Left colon (tissue), 2 donors: ENCODE measurements around the gene LENEP. TPM values are rescaled to one million over a fixed set of nuclear protein-coding genes. Genes with fewer than 3 reads are reported as not detected.
A peak's percentile ranks its signal among the peaks of the same experiment; 100 is the strongest.

Source experiments
- ATAC-seq: fragments of 200-7000 bp; cut with Tn5 transposase; one replicate; pipeline ENCODE4 v1.9.1; 2020; ENCODE audit warnings: mild to moderate bottlenecking, moderate library complexity
- DNase-seq, 2 donors: peaks; one replicate each; pipeline ENCODE4 v3.0.0-alpha.2; 2020
- intact Hi-C, 2 donors: fragments of 100-400 bp; cut with DNase I in 1 of 2; cut with micrococcal nuclease in 1 of 2; formaldehyde crosslinking; loops; one replicate each; pipeline versions ENCODE4 v1.11.2 to v1.14.0; 2022; cut with DNase I, micrococcal nuclease
- total RNA-seq, 2 donors: library from RNA; stranded (reverse); fragmentation: NEBNext Ultra II Directional; extraction: Animal tissue kit (Norgen Biotek cat#: 25700); gene quantifications; one replicate each; pipeline ENCODE4 v1.2.1, GENCODE V29; 2021
- donor health status: DM: no; HTN: no; CAD: no.
- donor health status: DM: yes; HTN: yes; CAD: no.

Gene LENEP
- total RNA-seq, 2 donors from 2014 or later = 0.52 TPM; not detected in 1

- intact Hi-C loops = loop anchor here in 1 of 2 donors (10.0 kb wide), 1 partner anchor 51 kb away; the partner anchor contains the start of gene PYGO2
- ATAC-seq (no peak), DNase-seq (peak in 1 of 2 donors; percentile 34)
Observed at GRCh38 chr1:155015527-155016230, 22.3 kb downstream of the LENEP start.

- DNase-seq (peak; percentile 55 to 59), ATAC-seq (no peak)
- intact Hi-C loops = loop anchor here in 1 of 2 donors (10.0 kb wide), 1 partner anchor 52 kb away; the partner anchor contains the start of gene PYGO2
Observed at GRCh38 chr1:155016231-155016831, 22.9 kb downstream of the LENEP start.

- DNase-seq (peak; percentile 94 to 96), ATAC-seq (peak; percentile 81)
- intact Hi-C loops = loop anchor here in 1 of 2 donors (10.0 kb wide), 1 partner anchor 52 kb away; the partner anchor contains the start of gene PYGO2
Observed at GRCh38 chr1:155017041-155017945, 23.9 kb downstream of the LENEP start.

- peak; percentile 0 for ATAC-seq
- intact Hi-C loops = loop anchor here in 1 of 2 donors (10.0 kb wide), 1 partner anchor 53 kb away; the partner anchor contains the start of gene PYGO2
- DNase-seq = peak in 1 of 2 donors; percentile 49
Observed at GRCh38 chr1:155017946-155018316, 24.5 kb downstream of the LENEP start.

- intact Hi-C loops = loop anchor here in 1 of 2 donors (10.0 kb wide), 1 partner anchor 54 kb away; the partner anchor contains the start of gene PYGO2
- no peak for ATAC-seq
Observed at GRCh38 chr1:155018617-155019348, 25.4 kb downstream of the LENEP start.

GRCh38 chr1:155019377-155020245 lies 26.2 kb downstream of the LENEP start:
- no peak for DNase-seq
- intact Hi-C loops = loop anchor here in 1 of 2 donors (10.0 kb wide), 1 partner anchor 55 kb away; the partner anchor contains the start of gene PYGO2
- no peak for ATAC-seq

More at GRCh38 chr1:155018617-155019348, 25.4 kb downstream of the LENEP start:
- DNase-seq = no peak

GRCh38 chr1:155022136-155022926 lies 28.9 kb downstream of the LENEP start:
- intact Hi-C loops = no loop called here
- no peak for DNase-seq
- no peak for ATAC-seq

- ATAC-seq (peak; percentile 56), DNase-seq (peak in 1 of 2 donors; percentile 62)
- intact Hi-C loops = no loop called here
Observed at GRCh38 chr1:155022927-155023236, 29.5 kb downstream of the LENEP start.

GRCh38 chr1:155023627-155024026 lies 30.2 kb downstream of the LENEP start:
- ATAC-seq = no peak
- intact Hi-C loops = no loop called here
- no peak for DNase-seq

GRCh38 chr1:155024315-155024714 lies 30.9 kb downstream of the LENEP start:
- DNase-seq = no peak
- no peak for ATAC-seq
- intact Hi-C loops = no loop called here

- ATAC-seq (no peak), DNase-seq (no peak)
- intact Hi-C loops = no loop called here
Observed at GRCh38 chr1:155026154-155026553, 32.8 kb downstream of the LENEP start.

- DNase-seq (no peak), ATAC-seq (no peak)
- intact Hi-C loops = no loop called here
Observed at GRCh38 chr1:155026588-155026987, 33.2 kb downstream of the LENEP start.

GRCh38 chr1:155029513-155030242 lies 36.3 kb downstream of the LENEP start:
- no peak for DNase-seq

GRCh38 chr1:155030243-155030795 lies 36.9 kb downstream of the LENEP start:
- intact Hi-C loops = no loop called here
- no peak for ATAC-seq
- DNase-seq = no peak

More at GRCh38 chr1:155029513-155030242, 36.3 kb downstream of the LENEP start:
- intact Hi-C loops = no loop called here
- ATAC-seq = no peak

- DNase-seq (no peak), ATAC-seq (no peak)
- intact Hi-C loops = no loop called here
Observed at GRCh38 chr1:155030899-155031298, 37.5 kb downstream of the LENEP start.

GRCh38 chr1:155032886-155033285 lies 39.5 kb downstream of the LENEP start:
- no peak for ATAC-seq
- intact Hi-C loops = no loop called here
- no peak for DNase-seq
